Renal cortical epithelial cell (primary cell): ENCODE data around the gene AIP. TPM values are rescaled to one million over a fixed set of nuclear protein-coding genes. Genes with fewer than 3 reads are reported as not detected.
"Not testable (repeated sequence)": the region's sequence is repeated elsewhere in the genome, so short reads cannot be mapped to it uniquely, and the experiment has no call there.

ENCODE experiments used
- DNase-seq: peaks from one replicate; pipeline ENCODE4 v3.0.0-alpha.2; 2011; ENCODE audit warnings: low read depth
- total RNA-seq: library from RNA; depleted of rRNA; stranded (reverse); fragments of >200 nt; gene quantifications from 2 replicates; pipeline ENCODE4 v1.2.3, GENCODE V29; 2014

AIP gene
- total RNA-seq, 1 donor from 2014 or later: 53.2 TPM

DNA sequence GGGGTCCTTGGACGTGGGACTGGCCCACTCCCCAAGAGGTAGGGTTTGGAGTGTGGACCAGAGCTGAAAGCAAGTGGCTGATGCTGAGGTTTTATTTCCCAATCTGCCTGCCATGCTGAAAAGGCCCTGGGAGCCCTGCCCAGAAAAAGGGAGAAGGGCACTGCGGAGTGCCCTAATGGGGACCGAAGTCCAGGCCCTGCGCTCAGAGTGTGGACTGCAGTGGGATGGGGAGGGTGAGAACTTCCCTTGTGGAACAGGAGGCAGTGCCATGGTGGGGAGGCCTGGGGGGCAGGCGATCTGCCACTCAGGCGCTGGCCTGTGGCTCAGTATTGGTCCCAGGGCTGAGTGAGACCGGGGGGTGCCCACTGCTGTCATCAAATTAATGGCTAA lies 34.6 kb upstream of the AIP start:
- DNase-seq: no peak

DNA sequence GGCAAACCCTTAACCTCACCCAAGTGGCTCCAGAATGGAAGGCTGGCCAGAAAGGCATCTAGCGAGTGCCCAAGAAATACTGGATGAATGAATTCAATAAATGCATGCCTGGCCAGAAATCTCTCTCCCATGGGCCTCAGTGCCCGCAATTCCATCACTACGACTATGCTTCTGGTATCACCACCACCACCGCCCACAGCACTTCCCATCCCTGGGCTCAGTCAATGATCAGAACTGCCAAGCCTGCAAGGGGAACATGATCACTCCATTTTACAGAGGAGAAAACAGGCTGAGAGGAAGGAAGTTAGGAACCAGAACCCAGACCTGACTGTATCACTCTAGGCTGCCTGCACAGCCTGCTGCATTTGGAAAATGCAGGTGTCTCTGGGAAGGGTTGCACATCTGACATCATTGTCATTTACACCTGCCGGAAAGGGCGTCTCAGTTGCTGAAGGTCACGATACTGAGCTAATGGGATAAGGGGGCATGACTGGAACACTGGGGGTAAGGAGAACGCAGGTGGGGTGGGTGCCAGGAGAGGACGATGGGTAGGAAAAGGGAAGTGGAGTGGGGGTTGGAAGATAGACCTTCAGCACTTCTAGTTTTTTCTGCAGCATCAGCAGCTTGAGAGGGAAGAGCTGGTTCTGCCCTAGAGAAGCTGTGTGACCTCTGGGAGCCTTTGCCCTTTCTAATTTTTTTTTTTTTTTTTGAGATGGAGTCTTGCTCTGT lies 33.5 kb upstream of the AIP start:
- DNase-seq: no peak

DNA sequence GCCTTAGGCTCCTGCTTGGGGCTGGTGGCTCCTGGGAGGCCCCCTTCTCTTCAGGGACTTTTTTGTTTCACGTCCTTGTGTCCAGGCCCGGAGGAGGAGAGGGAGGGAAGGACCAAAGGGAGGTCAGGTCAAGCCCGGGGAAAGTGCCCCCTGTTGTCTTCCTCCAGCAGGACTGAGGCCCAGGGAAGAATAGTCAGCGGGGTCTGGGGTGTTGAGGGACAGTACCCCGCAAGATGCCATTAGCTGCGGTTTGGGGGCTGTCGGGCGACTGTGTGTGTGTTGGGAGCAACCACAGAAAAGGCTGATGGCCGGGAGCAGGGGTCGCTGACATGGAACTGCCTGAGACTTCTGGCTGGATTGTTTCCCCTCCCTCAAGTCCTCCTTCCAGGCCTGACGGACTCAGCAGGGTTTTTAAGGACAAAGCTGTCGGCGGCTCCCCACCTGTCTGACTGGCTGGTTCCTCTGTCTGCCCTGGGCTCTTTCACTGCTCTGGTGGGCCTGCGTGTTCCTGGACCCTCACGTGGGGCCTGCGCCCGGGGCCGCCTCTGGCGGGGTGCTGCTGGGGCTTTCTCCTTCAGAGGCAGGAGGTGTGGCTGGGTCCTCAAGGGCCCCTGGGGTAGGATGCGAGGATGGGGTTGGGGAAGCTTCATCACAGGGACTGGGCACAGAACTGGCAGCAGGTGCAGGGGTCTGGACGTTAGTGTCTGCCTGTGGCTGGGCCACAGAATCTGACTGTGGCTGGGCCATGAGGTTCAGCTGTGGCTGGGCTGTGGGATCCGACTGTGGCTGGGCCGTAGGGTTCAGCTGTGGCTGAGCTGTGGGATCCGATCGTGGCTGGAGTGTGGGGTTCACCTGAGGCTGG lies 31.8 kb upstream of the AIP start:
- no peak for DNase-seq

DNA sequence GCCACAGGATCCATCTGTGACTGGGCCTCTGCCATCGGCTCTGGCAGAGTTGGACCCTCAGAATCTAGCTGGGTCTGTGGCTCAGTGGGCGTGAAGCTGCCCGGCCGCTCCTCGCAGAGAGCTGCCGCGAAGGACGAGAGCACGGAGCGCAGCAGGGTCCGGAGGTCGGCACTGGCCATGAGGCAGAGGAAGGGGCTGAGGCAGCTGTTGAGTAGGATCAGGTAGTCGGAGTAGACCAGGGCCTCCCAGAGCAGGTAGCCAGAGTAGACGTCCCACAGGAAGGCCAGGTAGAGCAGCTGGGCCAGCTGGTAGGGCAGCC lies 31.2 kb upstream of the AIP start:
- no peak for DNase-seq

DNA sequence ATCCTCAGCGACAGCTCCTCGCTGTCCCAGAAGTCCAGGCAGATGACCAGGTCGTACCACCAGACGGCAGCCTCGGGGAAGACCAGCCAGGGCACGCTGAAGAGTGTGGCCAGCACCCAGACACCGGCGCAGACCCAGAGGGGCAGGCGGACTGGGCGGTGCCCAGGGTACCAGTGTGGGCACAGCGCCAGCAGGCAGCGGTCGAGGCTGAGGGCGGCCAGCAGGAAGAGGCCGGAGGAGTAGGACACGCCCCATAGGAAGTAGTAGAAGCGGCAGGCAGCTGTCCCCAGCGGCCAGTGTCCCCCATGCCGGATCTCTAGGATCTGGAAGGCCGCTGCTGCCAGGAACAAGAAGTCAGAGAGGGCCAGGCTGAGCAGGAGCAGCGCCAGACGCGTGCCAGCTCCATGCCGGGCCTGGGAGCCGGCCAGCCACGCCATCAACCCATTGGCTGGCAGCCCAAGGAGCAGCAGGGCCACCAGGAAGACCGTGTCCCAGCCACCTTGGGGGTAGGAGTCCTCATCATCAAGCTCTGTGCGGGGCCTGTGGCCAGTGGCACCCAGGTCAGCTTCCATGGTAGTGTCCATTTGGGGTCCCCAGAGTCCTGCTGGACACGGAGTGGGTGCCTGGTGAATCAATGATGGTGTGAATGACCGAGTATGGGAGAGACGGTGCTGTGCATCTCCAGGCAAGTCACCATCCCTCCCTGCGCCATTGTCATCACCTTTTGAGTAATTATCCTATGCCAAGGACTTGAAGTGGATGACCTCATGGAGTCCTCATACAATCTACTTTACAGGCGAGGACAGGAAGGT lies 30.5 kb upstream of the AIP start, which contains the start of gene GPR152:
Gene GPR152, minus strand, starts transcription at position 589 of the 812 bp plus-strand sequence. Its CDS starts 5 bp downstream, at position 584.
- no peak for DNase-seq

DNA sequence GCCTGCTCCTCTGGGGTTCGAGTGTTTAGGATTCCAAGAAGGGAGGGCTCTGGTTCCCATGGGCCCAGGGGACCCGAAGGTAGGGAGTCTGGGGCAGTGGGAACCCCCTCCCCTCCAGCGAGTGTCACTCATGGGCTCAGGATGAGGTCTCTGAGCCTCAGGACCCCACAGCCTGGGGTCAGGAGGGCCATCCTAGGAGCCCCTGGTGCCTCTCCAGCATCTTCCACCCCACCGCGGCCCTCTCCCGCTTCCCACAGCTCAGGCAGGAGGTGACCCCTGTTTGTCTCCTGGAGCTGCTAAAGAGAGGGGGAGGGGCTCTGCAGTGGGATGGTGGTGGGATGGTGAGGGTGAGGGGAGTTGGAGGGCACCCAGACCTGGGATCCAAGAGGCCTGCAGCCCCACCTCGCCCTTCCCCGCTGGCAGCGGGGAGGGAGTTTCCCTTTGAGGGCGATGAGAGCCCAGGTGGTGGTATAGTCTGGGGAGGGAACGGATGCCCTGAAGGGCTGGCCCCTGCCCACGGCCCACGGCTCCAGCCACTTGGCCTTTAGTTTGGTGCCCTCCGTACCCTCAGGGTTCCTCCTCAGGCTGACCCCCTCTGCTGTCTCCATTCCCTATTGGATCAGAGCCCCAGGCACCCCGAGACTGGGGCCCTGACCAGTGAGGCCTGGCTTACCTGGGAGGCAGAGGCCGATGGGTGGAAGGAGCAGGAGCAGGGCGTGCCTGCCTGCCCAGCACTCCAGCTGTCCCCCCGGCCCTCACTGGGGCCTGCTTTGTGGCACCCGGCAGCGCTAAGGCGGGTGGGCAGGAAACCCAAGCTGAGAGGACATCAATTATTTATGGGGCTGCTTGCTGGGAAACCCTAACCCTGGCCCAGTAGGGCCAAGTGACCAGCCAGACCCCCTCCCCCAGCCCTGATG lies 28.8 kb upstream of the AIP start:
- no peak for DNase-seq

DNA sequence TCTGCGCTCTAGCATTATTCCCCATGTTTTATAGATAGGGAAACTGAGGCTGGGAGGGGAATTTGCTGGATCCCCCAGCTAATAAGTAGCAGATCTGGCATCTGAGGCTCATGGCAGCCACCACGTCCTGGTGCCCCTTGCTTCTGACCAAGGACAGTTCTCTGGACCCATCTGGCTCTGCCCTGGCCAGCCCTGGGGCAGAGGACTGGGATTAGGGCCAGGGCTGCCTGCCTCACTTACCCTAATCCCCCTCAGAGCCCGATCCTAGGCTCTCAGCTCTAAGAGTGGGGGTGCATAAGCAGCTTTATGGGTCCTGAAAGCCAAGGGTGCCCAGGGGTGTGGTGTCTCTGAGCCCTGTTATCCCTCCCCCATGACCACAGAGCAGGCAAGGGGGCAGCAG lies 27.8 kb upstream of the AIP start, which contains the start of gene CABP4:
Gene CABP4, plus strand, starts transcription at position 301 of the 400 bp plus-strand sequence. Its CDS starts 70 bp downstream, at position 371.
- DNase-seq: no peak

DNA sequence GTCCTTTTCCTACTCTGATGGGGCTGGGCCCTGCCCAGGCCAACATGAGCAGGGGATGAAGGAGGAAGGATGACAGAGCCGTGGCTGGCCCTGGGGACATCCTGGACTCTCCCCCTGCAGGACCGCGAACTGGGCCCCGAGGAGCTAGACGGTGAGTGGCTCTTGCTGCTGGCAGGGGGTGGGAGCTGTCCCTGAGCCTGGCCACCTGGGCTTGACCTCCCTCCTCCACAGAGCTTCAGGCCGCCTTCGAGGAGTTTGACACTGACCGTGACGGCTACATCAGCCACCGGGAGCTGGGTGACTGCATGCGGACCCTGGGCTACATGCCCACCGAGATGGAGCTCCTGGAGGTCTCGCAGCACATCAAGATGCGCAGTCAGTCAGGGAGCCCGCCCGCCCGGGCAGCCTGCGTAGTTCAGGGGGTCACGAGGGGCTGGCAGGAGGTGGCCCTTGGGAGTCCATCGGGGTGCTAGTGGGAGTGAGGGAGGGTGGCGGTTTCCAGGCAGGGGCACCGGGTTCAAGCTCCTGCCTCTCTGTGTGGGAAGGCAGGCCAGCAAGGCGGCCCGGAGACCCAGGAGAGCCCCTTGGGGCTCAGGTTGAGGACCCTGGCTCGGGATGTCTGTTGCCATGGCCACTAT lies 26.6 kb upstream of the AIP start:
- DNase-seq: no peak

DNA sequence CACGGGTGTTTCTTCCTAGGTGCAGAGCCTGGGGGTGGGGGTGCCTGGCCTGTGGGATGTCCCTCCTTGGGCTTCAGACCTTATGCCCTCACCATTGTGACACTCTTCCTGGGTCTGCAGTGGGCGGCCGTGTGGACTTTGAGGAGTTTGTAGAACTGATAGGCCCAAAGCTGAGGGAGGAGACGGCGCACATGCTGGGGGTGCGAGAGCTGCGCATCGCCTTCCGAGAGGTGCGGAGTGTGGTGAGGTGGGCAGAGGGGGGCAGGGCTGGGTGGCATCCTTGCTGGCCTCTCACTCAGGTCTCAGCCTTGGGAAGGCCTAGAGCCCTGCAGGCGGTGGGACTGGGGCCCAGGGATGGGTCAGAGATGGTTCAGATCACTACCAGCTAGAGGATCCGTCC lies 25.4 kb upstream of the AIP start:
- no peak for DNase-seq

DNA sequence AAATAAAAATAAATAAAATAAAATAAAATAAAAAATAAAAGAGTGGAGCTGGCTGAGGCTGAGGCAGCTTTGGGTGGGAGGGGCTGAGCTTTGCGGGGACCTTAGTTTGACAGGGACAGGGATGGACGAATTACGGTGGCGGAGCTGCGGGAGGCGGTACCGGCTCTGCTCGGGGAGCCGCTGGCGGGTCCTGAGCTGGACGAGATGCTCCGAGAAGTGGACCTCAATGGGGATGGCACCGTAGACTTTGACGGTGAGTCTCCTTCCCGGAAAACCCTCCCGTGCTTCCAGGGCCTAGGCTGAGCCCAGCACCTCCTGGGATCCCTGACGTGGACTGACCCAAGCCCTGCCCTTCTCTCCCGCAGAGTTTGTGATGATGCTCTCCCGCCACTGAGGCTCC lies 24.6 kb upstream of the AIP start:
- no peak for DNase-seq

DNA sequence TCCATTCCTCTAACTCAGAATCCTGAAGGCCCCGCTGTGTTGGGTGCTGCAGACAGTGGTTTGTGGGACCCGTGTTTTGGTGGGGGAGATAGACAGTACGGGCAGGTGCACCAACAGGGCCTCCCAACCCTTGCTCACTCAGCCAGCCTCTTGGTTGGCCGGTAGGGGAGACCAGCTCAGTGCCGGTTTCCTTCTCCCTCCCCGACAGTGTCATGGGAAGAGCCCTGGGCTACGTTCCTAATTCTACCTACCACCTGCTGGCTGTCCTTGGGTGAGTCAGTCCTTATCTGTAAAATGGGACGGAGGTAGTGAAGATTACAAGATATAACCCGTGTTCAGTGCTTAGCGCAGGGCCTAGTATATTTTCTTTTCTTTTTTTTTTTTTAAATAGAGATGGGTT lies 19.6 kb upstream of the AIP start:
- DNase-seq: no peak

DNA sequence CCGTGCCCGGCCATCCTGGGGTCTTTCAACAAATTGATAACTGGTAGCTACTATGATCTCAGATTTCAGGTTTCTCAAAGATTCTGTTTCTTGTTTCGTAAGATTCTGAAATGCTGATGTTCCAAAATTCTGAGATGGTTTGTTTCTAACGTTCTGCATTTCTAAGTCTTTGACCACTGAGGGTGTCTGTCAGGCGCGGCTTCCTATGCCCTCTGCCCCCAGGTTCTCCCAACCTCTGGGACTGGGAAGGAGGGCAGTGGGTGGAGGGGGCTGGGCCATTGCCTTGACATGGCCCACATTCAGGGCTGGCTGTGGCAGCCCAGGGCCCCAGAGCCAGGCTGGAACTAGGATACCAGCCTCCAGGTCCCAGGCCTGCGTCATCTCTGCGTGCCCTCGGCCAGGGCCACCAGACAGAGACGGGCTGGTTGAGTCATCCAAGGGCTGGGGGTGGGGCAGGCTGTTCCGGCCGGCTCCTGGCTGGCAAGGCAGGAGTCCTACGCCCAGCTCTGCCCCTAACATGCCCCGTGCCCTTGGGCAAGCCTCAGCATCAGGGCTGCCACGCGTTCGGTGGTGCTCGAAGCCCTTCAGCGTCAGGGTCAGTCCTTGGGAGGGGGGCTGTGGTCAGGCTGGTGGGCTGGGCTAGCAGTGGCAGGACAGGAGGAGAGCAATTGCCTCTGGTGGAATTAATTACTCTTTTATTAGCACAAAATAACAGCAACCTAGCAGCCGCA lies 19.0 kb upstream of the AIP start:
- DNase-seq: peak; percentile 63

DNA sequence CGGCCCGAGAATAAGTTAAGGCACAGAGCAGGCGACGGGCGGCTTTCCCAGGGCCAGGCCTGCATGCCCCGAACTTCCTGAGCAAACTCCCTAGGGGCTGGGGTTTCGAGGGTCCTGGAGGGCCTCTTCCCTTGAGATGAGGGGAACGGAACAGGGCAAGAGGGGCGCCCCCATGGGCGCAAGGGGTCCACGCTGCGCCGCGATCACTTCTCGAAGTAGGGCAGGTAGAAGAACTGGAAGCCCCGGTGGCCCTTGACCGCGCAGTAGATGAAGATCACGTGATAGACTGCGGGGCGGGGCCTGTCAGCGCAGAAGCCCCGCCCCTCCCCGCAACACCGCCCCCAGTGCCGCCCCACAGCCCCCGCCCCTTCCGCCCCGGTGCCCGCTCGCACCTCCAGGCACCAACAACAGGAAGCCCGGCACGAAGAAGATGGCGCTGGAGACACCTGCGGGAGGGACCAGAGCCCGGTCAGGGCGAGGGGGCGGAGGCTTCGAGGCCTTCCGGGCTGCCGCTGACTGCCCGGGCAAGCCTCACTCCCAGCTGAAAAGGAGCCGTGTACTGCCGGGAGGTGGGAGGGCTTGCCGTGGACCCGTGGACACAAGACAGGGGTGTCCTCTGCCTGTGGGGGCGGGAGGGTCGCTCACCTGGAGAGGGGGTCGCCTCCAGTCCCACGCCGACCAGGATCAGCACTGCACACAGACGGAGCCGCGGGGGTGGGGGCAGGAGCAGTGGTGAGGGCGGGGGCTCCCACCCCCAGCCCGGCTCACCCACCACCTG lies 18.2 kb upstream of the AIP start:
- peak; percentile 66 for DNase-seq

DNA sequence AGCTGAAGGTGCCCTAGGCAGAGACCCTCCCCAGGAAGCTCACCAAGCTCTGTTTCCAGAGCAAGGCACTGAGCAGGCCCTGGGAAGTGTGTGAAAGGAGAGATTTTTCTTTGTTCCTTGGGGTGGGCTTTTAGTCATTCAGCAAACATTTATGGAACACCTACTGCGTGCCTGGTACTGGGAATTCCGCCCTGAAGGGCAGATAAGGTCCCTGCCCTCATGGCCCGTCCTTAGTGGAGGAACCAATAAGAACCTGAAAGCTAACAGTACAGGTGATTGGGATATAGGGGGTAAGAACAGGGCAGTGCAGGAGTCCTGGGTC lies 17.7 kb upstream of the AIP start:
- peak; percentile 11 for DNase-seq

DNA sequence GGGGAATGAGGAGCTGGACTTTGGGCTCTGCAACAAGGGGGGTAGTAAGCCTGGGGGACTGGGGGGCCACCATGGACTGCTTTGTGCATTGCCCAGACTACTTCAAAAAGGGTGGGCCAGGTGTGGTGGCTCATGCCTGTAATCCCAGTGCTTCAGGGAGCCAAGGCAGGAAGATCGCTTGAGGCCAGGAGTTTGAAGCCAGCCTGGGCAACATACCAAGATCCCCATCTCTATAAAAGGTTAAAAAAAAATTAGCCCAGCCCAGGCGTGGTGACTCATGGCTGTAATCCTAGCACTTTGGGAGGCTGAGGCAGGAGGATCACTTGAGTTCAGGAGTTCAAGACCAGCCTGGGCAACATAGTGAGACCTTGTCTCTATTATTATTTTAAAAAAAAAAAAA lies 17.3 kb upstream of the AIP start:
- not testable (repeated sequence) for DNase-seq

DNA sequence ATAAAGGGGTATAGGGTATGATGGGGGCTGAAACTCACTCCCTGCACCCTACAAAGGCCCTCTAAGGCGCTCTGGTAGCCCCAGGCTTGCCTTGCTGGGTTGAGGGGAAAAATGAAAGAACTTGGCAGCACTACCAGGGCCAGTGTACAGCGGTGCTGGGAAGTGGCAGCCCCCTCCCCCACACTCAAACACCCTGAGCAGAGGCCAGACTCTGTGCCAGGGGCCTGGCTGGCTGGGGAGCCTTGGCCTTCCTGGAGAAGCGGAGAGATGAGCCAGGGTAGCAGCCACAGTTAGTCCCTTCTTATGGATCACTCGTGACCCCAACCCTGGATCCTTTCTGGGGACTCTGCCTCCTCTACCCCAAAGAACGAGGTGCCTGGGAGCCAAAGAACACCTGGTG lies 16.5 kb upstream of the AIP start:
- no peak for DNase-seq

DNA sequence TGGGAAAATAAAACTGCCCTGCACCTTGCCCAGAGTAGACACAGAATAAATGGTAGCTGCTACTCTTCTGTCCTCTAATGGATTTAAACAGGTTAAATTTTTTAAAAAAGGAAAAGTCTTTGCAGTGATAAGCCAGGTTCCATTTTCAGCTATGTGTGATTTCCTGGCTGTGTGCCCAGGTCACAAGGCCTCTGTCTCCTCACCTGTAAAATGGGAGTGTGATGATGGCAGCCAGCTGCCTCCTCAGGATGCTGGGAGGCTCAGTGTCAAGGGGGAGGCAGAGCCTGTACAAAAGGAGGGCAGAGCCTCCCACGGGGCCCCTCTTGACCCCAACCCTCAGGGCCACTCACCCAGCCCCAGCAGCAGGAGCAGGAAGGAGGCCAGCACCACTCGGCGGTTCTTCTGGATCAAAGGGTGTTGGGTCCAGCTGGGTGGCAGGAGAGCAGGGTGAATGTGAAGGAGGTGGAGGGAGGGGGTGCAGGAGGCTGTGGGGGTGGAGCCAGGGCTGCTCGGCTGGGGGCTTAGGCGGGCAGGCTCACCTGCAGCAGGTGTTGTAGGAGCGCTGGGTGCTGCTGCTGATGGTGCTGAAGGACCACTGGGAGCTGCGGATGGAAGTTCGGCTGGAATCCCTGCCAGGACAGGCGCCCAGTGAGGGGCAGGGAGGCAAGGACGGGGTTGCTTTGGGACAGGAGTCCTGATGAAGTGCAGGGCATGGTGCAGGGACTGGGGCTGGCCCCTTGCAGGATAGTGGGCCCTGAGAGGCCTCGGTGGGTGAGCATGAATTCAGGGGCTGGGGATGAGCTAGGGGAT lies 15.7 kb upstream of the AIP start:
- DNase-seq: no peak

DNA sequence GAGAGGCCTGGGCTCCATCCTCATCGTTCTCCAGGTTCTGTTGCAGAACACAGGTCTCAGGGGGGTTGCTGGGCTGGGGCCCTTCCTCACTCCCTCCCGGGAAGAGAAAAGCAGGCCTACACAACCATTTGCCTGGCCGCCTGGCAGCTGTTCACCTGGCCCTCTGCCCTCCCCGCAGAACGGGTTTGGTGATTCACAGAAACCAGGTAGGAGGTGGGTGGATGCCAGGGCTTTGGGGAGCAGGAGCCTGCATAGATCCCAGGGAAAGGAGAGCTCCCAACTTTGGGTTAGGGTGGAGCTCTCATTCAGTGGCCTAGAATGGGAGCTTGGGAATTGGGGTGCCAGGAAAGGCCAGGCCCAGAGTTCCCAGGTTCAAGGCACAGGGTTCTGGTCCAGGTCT lies 14.8 kb upstream of the AIP start:
- DNase-seq: no peak

DNA sequence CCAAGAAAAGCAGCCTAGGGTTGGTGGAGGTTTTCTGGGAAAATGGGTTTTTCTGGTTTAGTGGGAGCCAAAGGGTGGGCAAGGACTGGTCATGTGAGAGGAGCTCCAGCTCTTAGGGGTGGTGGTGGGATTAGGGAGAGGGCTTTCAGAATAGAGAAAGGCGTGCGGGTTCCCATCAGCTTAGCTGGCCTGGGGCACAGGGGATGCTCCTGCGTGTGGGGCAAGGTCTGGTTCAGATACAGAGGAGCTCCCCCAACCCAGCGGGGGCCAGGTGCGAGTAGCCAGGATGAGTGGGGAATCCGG lies 14.4 kb upstream of the AIP start:
- DNase-seq: no peak
